Activated naive CD4-positive, alpha-beta T cell treated with anti-CD3 and anti-CD28 coated beads, Interleukin-2, amount 50 U/mL, for 24 hours (primary cell): Measurements from ENCODE around the gene PRDM2.
A peak's percentile ranks its signal among the peaks of the same experiment; 100 is the strongest.
"Not testable (repeated sequence)": the region's sequence is repeated elsewhere in the genome, so short reads cannot be mapped to it uniquely, and the experiment has no call there.

Experiments
- H3K27ac Mint-ChIP-seq: one replicate; pipeline ENCODE4 v1.8.0; 2021; ENCODE audit warnings: mild to moderate bottlenecking, mixed read lengths
- H3K27me3 Mint-ChIP-seq: one replicate; pipeline ENCODE4 v1.8.0; 2021; ENCODE audit warnings: mixed read lengths
- H3K36me3 Mint-ChIP-seq: one replicate; pipeline ENCODE4 v1.8.0; 2021; ENCODE audit warnings: mixed read lengths
- H3K4me1 Mint-ChIP-seq: one replicate; pipeline ENCODE4 v1.8.0; 2021; ENCODE audit warnings: mixed read lengths
- H3K4me3 Mint-ChIP-seq: one replicate; pipeline ENCODE4 v1.8.0; 2021; ENCODE audit warnings: mild to moderate bottlenecking, mixed read lengths
- H3K9me3 Mint-ChIP-seq: one replicate; pipeline ENCODE4 v1.8.0; 2021; ENCODE audit warnings: mixed read lengths

PRDM2 gene

GRCh38 chr1:13687151-13687715 is 12.8 kb upstream of the PRDM2 start:
- H3K4me3 Mint-ChIP-seq = no peak overlapping the region
- no peak overlapping the region for H3K27ac Mint-ChIP-seq
- H3K4me1 Mint-ChIP-seq = no peaks in the 10 kb centered on the region

GRCh38 chr1:13693094-13693493 is 6.9 kb upstream of the PRDM2 start:
- H3K4me1 Mint-ChIP-seq, H3K27ac Mint-ChIP-seq, H3K27me3 Mint-ChIP-seq, H3K36me3 Mint-ChIP-seq, H3K9me3 Mint-ChIP-seq, H3K4me3 Mint-ChIP-seq: not testable (repeated sequence)

More at GRCh38 chr1:13687151-13687715, 12.8 kb upstream of the PRDM2 start:
- Mint-ChIP-seq H3K36me3 (no peaks in the 10 kb centered on the region), H3K9me3 (no peaks in the 10 kb centered on the region), H3K27me3 (peaks cover 3% of the 10 kb centered on the region)

- Mint-ChIP-seq H3K4me1 (peaks cover 9% of the 10 kb centered on the region), H3K27ac (no peak overlapping the region), H3K4me3 (no peak overlapping the region), H3K27me3 (peaks cover 4% of the 10 kb centered on the region), H3K9me3 (peaks cover 5% of the 10 kb centered on the region), H3K36me3 (peaks cover 3% of the 10 kb centered on the region)
Measured at GRCh38 chr1:13694886-13695684, 4.9 kb upstream of the PRDM2 start.

- Mint-ChIP-seq H3K9me3 (peaks cover 5% of the 10 kb centered on the region), H3K36me3 (peaks cover 3% of the 10 kb centered on the region), H3K27ac (peak overlapping the region; percentile 13), H3K4me3 (peak overlapping the region; percentile 39), H3K4me1 (peaks cover 26% of the 10 kb centered on the region), H3K27me3 (peaks cover 4% of the 10 kb centered on the region)
Measured at GRCh38 chr1:13697738-13698137, 2.2 kb upstream of the PRDM2 start.

GRCh38 chr1:13699510-13699909 is 478 bp upstream of the PRDM2 start:
- H3K4me3 Mint-ChIP-seq = peak overlapping the region; percentile 86
- peak overlapping the region; percentile 98 for H3K27ac Mint-ChIP-seq
- peaks cover 4% of the 10 kb centered on the region for H3K36me3 Mint-ChIP-seq
- no peaks in the 10 kb centered on the region for H3K27me3 Mint-ChIP-seq
- peaks cover 41% of the 10 kb centered on the region for H3K4me1 Mint-ChIP-seq
- peaks cover 5% of the 10 kb centered on the region for H3K9me3 Mint-ChIP-seq

- H3K27me3 Mint-ChIP-seq = no peaks in the 10 kb centered on the region
- peaks cover 53% of the 10 kb centered on the region for H3K4me1 Mint-ChIP-seq
- peaks cover 5% of the 10 kb centered on the region for H3K9me3 Mint-ChIP-seq
- peak overlapping the region; percentile 93 for H3K4me3 Mint-ChIP-seq
- peaks cover 7% of the 10 kb centered on the region for H3K36me3 Mint-ChIP-seq
- H3K27ac Mint-ChIP-seq = peak overlapping the region; percentile 100
Measured at GRCh38 chr1:13700521-13701270, 708 bp downstream of the PRDM2 start.

- Mint-ChIP-seq H3K9me3 (peaks cover 5% of the 10 kb centered on the region), H3K36me3 (peaks cover 10% of the 10 kb centered on the region), H3K4me1 (peaks cover 57% of the 10 kb centered on the region), H3K27me3 (no peaks in the 10 kb centered on the region), H3K27ac (peak overlapping the region; percentile 100), H3K4me3 (peak overlapping the region; percentile 93)
Measured at GRCh38 chr1:13701271-13701640, 1.3 kb downstream of the PRDM2 start.

- Mint-ChIP-seq H3K27me3 (no peaks in the 10 kb centered on the region), H3K9me3 (peaks cover 5% of the 10 kb centered on the region), H3K4me1 (peaks cover 69% of the 10 kb centered on the region), H3K4me3 (peak overlapping the region; percentile 93), H3K36me3 (peaks cover 10% of the 10 kb centered on the region), H3K27ac (peak overlapping the region; percentile 93)
Measured at GRCh38 chr1:13702425-13703127, 2.6 kb downstream of the PRDM2 start.

- Mint-ChIP-seq H3K27ac (peak overlapping the region; percentile 93), H3K4me1 (peaks cover 74% of the 10 kb centered on the region), H3K4me3 (peak overlapping the region; percentile 93), H3K9me3 (peaks cover 5% of the 10 kb centered on the region), H3K36me3 (peaks cover 10% of the 10 kb centered on the region), H3K27me3 (no peaks in the 10 kb centered on the region)
Measured at GRCh38 chr1:13703128-13703513, 3.1 kb downstream of the PRDM2 start.

GRCh38 chr1:13703558-13704490 is 3.8 kb downstream of the PRDM2 start:
- Mint-ChIP-seq H3K4me3 (peak overlapping the region; percentile 93), H3K27ac (peak overlapping the region; percentile 93), H3K4me1 (peaks cover 81% of the 10 kb centered on the region), H3K36me3 (peaks cover 10% of the 10 kb centered on the region), H3K9me3 (peaks cover 5% of the 10 kb centered on the region), H3K27me3 (no peaks in the 10 kb centered on the region)

- Mint-ChIP-seq H3K4me1 (peaks cover 88% of the 10 kb centered on the region), H3K27ac (peak overlapping the region; percentile 69), H3K4me3 (peak overlapping the region; percentile 43), H3K36me3 (peaks cover 8% of the 10 kb centered on the region), H3K27me3 (no peaks in the 10 kb centered on the region), H3K9me3 (no peaks in the 10 kb centered on the region)
Measured at GRCh38 chr1:13706046-13706445, 6.1 kb downstream of the PRDM2 start.

GRCh38 chr1:13707164-13707563 is 7.2 kb downstream of the PRDM2 start:
- no peaks in the 10 kb centered on the region for H3K9me3 Mint-ChIP-seq
- H3K36me3 Mint-ChIP-seq = peaks cover 8% of the 10 kb centered on the region
- H3K4me3 Mint-ChIP-seq = no peak overlapping the region
- H3K27ac Mint-ChIP-seq = no peak overlapping the region
- H3K4me1 Mint-ChIP-seq = peaks cover 87% of the 10 kb centered on the region
- no peaks in the 10 kb centered on the region for H3K27me3 Mint-ChIP-seq

GRCh38 chr1:13708380-13708982 is 8.5 kb downstream of the PRDM2 start:
- Mint-ChIP-seq H3K36me3 (peaks cover 10% of the 10 kb centered on the region), H3K4me1 (peaks cover 86% of the 10 kb centered on the region), H3K27me3 (no peaks in the 10 kb centered on the region), H3K4me3 (no peak overlapping the region), H3K27ac (no peak overlapping the region), H3K9me3 (no peaks in the 10 kb centered on the region)

- Mint-ChIP-seq H3K9me3 (no peaks in the 10 kb centered on the region), H3K4me3 (no peak overlapping the region), H3K4me1 (peaks cover 79% of the 10 kb centered on the region), H3K27me3 (no peaks in the 10 kb centered on the region), H3K27ac (peak overlapping the region; percentile 4), H3K36me3 (peaks cover 10% of the 10 kb centered on the region)
Measured at GRCh38 chr1:13710086-13710485, 10.1 kb downstream of the PRDM2 start.
